NOMO-1 treated with DMSO at 0.1 percent for 48 hours (cell line): ENCODE data around the gene POLR2I.
A peak's percentile ranks its signal among the peaks of the same experiment; 100 is the strongest.
"Not testable (repeated sequence)": the region's sequence is repeated elsewhere in the genome, so short reads cannot be mapped to it uniquely, and the experiment has no call there.

Experiments used
- DNase-seq: peaks from one replicate; lab custom pipeline; 2025; ENCODE audit not compliant: unreplicated experiment; lab: John Stamatoyannopoulos, UW

POLR2I gene

DNA sequence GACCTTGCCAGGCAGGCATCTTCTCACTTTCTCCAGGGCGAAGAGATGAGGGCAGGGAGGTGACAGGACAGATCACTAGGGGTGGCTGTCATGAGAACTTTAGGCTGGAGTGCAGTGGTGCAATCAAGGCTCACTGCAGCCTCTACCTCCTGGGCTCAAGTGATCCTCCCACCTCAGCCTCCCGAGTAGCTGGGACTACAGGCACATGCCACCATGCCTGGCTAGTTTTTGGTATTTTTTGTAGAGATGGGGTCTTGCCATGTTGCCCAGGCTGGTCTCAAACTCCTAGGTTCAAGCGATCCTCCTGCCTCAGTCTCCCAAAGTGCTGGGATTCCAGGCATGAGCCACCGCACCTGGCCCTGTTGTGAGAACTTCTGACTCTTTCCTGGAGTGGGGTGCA lies 20.2 kb upstream of the POLR2I start:
- not testable (repeated sequence) for DNase-seq

DNA sequence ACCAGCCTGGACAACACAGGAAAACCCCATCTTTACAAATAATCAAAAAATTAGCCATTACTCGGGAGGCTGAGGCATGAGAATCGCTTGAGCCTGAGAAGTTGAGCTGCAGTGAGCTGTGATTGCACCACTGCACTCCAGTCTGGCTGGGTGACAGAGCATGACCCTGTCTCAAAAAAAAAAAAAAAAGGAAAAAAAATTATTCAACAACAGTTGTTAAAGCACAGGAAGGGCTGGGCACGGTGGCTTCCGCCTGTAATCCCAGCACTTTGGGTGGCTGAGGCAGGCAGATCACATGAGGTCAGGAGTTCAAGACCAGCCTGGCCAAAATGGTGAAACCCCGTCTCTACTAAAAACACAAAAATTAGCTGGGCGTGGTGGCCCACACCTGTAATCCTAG lies 16.5 kb upstream of the POLR2I start:
- DNase-seq = peak; percentile 9

DNA sequence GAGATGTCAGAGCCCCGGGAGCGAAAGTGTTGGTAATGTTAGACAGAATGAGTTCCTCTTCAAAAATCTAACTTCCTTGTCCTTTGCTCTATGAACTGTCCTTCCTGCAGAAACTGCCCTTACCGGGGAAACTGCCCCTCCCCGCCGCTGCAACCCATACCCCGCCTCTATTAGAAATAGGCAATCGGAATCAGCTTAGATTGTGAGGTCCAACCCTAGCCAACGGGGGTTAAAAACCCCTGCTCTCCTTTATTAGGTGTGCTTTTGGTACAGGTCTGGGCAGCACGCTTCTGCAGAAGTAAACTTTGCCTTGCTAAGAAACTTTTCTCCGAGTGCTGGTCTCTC lies 13.7 kb upstream of the POLR2I start:
- peak; percentile 75 for DNase-seq

DNA sequence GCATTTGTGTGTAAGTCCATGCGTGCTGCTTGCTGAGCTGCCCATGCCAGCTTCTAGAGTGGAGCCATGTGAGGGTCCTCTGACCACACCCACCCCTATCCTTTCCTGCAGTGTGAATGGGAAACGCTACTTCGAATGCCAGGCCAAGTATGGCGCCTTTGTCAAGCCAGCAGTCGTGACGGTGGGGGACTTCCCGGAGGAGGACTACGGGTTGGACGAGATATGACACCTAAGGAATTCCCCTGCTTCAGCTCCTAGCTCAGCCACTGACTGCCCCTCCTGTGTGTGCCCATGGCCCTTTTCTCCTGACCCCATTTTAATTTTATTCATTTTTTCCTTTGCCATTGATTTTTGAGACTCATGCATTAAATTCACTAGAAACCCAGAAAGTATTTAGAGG lies 10.9 kb upstream of the POLR2I start:
- no peak for DNase-seq

DNA sequence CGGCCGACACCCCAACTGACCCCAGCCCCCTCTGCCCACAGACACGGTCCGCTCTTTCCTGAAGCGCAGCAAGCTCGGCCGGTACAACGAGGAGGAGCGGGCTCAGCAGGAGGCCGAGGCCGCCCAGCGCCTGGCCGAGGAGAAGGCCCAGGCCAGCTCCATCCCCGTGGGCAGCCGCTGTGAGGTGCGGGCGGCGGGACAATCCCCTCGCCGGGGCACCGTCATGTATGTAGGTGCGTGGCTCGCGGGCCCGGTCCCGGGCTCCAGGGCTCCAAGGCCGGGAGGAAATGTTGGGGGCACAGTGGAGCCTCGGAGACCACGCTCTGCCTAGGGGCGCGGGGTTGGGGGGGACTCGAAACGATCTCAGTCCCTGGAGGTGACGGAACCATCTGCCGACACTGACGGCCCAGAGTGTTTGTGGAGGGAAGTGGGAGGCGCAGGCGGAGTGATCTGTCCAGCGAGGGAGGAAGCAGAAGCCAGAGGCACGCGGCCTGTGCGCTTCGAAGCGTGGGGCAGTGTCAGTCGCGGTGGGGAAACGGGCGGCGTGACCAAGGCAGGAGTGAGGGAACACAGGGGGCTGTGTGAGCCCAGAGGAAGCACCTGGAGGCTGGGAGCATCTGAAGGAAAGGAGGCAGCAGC lies 6.9 kb upstream of the POLR2I start:
- no peak for DNase-seq

DNA sequence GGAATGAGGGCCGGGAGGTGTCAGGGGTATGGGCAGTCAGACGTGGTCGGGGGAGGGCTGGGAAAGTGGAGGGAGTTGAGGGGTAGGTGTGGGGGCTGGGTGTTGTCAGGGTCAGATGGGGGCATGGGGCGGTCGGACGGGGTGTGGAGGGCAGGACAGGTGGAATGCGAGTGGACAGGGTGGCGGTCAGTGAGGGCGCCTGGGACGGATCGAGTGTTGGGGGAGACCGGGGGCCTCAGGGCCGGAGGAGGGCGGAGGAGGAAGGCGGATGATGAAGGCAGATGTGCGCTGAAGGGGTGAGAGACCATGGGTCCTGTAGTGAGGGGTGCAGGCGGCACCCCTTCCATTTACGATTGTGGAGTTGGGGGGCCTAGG lies 6.3 kb upstream of the POLR2I start:
- DNase-seq = no peak

DNA sequence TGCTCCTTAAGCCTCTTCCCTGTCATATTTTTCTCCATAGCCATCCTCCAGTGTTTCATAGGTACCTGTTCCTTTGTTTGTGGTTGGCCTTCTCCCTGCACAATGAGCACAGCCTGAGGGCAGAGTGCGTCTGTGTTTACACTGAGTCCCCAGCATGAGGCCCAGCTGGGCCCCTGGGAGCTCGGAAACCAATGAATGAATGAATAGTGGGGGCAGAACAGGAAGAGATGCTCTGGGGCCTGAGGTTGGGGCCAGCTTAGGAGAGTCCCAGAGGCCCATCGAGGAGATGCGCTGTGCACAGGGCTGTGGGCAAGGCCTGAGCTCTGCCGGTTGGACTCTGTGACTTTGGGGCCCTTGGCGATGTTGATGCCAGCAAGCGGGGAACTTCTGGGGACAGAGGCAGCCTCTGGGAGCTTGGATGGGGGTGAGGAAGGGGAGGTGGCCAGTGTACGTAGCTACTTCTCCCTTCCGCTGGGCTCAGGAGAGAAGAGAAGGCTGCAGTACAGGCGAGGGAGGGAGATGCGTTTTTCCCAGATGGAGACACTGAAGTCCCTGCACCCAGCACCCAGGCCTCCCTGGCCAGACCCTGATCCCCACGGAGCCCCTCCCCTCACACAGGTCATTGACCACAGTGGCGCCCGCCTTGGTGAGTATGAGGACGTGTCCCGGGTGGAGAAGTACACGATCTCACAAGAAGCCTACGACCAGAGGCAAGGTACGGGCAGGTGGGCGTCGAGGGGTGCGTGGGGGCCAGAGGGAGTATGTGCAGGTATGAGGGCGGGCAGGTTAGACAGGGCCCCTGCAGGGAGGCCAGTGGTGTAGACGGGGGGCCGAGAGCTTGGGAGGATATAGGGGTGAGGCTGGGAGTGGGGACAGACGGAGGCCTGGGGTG lies 5.7 kb upstream of the POLR2I start:
- DNase-seq = no peak

DNA sequence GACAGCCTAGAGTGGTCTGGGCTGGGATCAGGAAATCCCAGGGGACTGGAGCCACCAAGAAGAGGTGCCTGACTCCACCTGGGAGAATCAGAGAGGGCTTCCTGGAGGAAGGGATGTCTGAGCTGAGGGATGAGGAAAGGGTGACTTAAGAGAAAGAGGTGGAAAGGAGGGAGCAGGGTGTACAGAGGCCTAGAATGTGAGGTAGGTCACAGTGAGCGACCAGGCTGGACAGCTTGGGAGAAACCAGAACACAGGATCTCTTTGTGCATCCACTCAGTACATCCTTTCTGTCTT lies 1.6 kb upstream of the POLR2I start:
- no peak for DNase-seq

DNA sequence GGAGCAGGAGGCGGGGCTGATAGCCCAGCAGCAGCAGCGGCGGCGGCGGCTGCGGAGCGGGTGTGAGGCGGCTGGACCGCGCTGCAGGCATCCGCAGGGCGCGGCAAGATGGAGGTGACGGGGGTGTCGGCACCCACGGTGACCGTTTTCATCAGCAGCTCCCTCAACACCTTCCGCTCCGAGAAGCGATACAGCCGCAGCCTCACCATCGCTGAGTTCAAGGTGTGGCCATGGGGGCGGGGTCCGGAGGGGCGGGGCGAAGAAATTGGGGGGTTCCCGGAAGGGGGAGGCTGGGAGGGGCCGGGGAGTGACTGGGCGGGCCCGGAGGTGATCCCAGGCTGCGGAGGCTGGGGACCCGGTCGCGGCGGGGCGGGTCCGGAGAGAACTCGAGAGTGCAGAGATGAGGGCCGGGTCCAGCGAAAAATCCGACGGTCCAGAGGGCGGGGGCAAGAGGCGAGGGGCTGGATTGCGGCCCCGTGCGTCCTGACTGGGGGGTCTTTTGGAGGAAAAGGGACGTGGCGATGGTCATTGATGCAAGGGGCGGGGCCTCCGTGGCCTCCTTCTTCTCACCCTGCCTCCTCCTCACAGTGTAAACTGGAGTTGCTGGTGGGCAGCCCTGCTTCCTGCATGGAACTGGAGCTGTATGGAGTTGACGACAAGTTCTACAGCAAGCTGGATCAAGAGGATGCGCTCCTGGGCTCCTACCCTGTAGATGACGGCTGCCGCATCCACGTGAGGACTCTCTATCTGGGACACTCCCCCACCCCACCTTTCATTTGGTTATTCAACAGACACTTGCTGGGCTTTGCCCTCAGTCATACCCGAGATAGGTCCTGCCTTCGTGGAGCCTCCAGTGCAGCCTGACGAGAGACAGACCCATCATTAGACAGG lies 1.0 kb upstream of the POLR2I start, which contains the start of gene TBCB:
TSS of gene TBCB (plus strand) at position 16 of the 891 bp plus-strand sequence. CDS start at position 109, 93 bp downstream.
- peak; percentile 72 for DNase-seq

DNA sequence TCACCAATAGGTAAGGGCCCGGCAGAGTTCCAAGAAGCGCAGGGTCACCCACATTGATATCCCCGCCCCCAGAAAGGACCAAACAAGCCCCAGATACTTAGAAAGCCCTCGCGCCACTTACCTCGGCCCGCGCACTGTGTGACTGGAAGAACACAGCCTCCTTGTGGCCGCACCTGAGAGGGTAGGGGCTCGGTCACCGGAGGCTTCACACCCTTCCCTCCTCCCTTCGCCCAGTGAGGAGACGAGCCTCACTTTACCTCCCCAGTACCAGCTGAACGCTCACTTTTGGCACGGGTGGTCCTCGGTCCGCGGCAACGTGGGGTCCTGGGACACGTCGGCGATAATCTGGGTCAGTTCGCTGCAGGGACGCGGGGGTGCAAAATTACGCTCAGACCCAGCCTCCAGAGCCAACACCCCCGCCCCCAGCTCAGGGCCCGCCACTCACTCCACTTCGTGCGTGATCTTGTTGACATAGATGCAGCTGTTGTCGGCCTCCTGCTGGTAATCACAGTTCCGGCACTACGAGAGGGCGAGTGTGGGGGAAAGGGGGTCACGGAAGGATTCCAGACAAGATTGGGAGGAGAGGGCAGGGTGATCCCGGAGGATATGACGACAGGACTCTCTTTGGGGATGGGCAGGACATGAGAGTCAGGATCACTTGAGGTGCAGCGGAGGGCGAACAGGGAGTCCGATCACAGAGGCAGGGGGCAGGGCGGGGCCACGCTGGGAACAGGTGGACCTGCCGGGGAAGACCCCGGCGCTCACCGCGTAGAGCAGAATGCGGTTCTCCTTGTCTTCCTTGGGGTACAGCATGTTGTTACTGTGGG lies 568 bp downstream of the POLR2I start:
- DNase-seq = no peak

DNA sequence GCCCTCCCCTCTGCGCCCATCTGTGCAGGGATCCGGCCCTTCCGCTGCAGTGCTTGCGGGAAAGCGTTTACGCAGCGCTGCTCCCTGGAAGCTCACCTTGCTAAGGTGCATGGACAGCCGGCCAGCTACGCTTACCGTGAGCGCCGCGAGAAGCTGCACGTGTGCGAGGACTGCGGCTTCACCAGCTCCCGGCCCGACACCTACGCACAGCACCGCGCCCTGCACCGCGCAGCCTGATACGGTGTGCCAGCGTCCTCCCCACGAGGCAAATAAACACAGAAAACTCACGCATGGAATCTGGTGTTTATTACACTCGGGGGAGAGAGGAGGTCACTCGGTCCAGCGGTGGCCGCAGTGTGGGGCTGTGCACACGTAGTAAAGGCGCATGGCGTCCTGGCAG lies 1.2 kb downstream of the POLR2I start:
- no peak for DNase-seq

DNA sequence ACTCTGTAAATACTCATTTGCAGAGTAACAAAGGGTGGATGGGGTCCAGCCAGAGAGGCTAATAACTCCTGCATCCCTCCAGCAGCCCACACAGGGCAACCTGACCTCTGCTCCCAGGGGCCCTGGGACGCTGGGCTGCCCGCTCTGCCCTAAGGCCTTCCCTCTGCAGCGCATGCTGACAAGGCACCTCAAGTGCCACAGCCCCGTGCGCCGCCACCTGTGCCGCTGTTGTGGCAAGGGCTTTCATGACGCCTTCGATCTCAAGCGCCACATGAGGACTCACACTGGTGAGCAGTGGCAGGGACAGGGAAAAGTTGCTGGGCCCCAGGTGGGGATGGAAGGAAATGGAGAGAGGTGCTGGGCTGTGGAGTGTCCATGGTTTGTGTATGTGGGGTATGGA lies 2.0 kb downstream of the POLR2I start:
- no peak for DNase-seq

DNA sequence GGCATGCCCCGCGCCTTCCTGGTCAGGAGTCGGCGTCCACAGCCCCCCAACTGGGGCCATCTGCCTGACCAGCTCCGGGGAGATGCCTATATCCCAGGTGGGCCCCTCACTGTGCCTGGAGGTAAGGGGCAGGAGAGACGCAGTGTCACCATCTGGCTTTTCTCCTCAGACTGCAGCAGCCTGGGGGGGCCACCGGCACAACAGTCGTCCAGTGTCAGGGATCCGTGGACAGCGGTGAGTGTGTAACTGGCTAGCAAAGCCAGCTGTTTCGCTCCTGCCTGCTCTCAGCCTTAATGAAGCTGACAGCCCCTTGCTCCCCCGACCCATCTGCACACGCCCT lies 3.5 kb downstream of the POLR2I start:
- no peak for DNase-seq

DNA sequence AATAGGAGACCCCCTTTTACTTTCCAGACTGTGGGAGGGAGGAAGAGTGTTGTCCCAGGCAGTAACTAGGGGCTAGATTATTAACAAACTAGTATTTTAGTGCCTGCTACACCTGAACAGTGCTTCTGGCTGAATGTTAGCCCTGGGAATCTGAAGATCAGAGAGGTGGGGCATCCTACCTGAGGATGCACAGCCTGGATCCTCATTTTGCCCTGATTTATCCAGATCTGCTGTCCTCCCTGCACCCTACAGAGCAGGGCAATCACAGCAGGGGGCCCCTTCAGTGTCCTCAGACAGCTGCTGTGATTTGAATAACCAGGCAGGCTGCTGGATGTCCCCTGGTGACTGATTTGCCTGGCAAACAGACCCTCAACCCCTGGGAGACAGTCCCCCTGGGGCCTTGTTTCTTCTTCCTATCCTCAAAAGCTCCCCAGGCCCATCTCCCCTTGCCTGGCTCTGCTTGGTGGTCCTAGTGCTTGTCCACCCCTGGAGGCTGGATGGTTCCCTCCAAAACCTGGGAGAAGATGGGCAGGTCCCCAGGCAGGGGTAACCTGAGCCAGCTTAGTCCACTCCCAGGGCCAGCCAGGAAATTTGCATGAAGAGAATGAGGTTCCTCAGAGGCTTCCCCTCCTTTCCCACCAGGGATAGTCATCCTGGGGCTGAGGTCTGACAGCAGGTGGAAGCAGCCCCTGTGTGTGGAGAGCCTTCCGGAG lies 4.0 kb downstream of the POLR2I start, which contains the start of gene OVOL3:
TSS of gene OVOL3 (plus strand) at position 657 of the 713 bp plus-strand sequence. CDS start 60 bp downstream, outside the sequence.
- DNase-seq = no peak

DNA sequence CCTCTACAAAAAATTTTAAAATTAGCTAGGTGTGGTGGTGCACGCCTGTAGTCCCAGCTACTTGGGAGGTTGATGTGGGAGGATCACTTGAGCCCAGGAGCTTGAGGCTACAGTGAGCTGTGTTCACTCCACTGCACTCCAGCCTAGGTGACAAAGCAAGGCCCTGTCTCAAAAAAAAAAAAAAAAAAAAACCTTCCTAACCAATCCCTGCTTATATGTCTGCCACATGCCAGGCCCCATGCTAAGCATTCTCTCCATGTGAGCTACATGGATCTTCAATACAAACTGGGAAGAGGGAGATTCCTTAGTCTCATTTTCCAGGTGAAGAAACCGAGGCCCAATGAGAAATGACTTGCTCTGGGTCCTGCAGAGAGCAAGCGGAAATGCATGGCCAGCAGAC lies 6.0 kb downstream of the POLR2I start:
- DNase-seq = no peak

DNA sequence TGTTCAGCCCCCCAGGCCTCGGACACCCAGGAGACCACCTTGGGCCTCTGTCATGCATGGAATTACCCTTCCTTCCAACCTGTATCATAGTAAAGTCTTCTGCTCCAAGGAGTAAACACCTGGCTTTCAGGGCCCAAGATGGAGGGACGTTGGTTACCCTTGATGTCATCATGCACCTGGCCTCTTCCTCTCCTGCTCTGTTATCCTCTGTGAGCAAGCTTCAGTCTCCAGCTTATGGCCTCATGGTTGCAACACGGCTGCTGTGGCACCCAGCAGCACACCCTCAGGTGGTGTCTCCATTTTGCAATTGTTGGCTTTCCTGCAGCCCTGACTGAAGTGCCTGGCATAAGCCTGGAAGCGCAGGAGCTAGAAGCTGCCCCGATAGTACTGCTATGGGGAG lies 7.7 kb downstream of the POLR2I start:
- DNase-seq = no peak

DNA sequence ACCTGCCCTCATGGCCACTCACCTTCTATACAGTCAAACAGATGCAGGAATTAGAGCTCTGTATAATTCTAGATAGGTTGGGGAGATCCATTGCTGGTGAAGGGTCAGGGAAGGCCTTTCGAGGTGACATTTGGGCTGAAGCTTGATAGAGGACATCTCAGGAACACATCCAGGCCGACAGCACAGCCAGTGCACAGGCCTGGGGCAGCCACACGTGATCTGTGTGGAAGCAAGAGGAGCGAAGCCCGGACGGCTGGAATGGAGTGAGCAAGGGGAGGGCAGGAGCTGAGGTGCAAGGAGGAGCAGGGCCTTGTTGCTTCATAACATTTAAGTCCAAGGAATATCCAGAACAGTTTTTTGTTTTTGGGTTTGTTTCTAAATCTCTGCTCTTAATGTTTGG lies 8.2 kb downstream of the POLR2I start:
- no peak for DNase-seq

DNA sequence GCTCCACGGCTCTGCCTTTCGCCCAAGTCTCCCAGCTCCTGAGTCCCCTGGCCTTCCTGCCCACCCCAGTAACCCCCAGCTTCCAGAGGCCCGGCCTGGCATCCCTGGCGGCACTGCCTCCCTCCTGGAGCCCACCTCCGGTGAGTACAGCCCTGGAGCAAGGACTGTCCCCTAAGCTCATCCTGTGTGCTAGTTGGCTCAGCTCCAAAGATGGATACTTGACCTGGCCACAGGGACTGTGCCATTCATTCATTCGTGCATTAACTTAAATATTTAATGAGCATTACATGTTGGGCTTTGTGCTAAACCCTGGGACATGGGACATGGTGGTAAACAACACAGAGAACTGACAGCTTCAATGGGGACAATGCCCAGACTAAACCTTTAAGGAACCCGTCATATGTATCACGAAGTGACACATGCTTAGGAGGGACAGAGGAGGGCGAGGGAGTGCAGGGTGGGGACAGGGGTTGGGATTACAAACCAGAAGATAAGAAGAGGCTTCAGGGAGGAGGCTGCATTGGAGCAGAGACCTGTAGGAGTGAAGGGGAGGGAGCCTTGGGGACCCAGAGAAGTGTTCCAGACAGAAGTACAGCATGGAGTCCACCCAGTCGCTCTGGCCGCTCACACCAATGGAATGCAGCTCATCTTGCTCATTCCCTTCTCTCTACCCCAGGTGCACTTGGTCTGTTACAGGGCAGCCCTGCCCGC lies 10.7 kb downstream of the POLR2I start:
- no peak for DNase-seq

DNA sequence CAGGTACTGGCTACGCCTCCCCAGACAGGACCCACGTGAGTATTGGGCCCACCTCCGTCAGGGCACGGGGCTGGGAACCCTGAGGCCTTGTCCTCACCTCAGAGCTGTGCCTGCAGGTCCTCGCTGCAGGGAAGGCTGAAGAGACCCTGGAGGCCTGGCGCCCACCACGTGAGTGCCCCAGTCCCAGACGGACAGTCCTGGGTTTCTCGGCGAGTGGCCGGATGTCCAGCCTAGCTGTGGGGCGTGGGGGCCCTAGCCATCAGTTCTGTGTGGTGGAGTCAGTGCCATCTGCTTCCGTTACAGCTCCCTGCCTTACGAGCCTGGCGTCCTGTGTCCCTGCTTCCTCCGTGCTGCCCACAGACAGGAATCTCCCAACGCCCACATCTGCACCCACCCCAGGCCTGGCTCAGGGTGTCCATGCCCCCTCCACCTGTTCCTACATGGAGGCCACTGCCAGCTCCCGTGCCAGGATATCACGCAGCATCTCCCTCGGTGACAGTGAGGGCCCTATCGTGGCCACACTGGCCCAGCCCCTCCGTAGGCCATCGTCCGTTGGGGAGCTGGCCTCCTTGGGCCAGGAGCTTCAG lies 11.5 kb downstream of the POLR2I start:
- DNase-seq = no peak
